Keratinocyte (primary cell): Measurements from ENCODE around the gene BTG4. TPM values are rescaled to one million over a fixed set of nuclear protein-coding genes. Genes with fewer than 3 reads are reported as not detected.
A peak's percentile ranks its signal among the peaks of the same experiment; 100 is the strongest.

Experiments
- DNase-seq: peaks from one replicate; pipeline ENCODE4 v3.0.0-alpha.2; 2011; ENCODE audit warnings: low read depth, missing footprints, low spot score
- FAIRE-seq: peaks from 2 replicates; lab custom pipeline; 2011; peaks lifted over from hg19 to GRCh38; lab: Jason Lieb, UNC
- H2AFZ ChIP-seq: 2 replicates; pipeline ENCODE4 v1.6.0; 2012; ENCODE audit warnings: low read length, control low read depth, inconsistent platforms; ENCODE audit not compliant: control insufficient read depth
- H3K27ac ChIP-seq: 2 replicates; pipeline ENCODE4 v1.5.1; 2011; ENCODE audit warnings: low read length; ENCODE audit not compliant: control insufficient read depth, insufficient read depth
- H3K27me3 ChIP-seq: 3 replicates; pipeline ENCODE4 v1.6.0; 2011; ENCODE audit warnings: low read length; ENCODE audit not compliant: control insufficient read depth, insufficient read depth; ENCODE audit errors: extremely low read depth
- H3K36me3 ChIP-seq, 2 experiments: 2 replicates in 1 of 2; 3 replicates in 1 of 2; pipeline ENCODE4 v1.5.1; 2011; ENCODE audit warnings: low read length in 2 of 2, mild to moderate bottlenecking in 1 of 2; ENCODE audit not compliant: control insufficient read depth in 2 of 2, insufficient read depth in 2 of 2; ENCODE audit errors: extremely low read depth in 1 of 2
- H3K4me1 ChIP-seq: 3 replicates; pipeline ENCODE4 v1.5.1; 2011; ENCODE audit warnings: low read length; ENCODE audit not compliant: control insufficient read depth, insufficient read depth; ENCODE audit errors: extremely low read depth
- H3K4me2 ChIP-seq: 3 replicates; pipeline ENCODE4 v1.6.0; 2011; ENCODE audit warnings: low read depth, low read length; ENCODE audit not compliant: control insufficient read depth, insufficient read depth; ENCODE audit errors: extremely low read depth
- H3K4me3 ChIP-seq, 3 experiments: fragments of 200-600 bp in 1 of 3; sonication (generic) in 1 of 3; 2 replicates in 2 of 3; 3 replicates in 1 of 3; pipeline ENCODE4 v1.5.1; 2011 to 2016; ENCODE audit warnings: low read length in 3 of 3, mild to moderate bottlenecking in 3 of 3, control low read depth in 2 of 3, inconsistent platforms in 1 of 3, low read depth in 1 of 3, mixed read lengths in 1 of 3, mixed run types in 1 of 3, moderate library complexity in 1 of 3; ENCODE audit not compliant: control insufficient read depth in 2 of 3, insufficient read depth in 2 of 3; ENCODE audit errors: extremely low read depth in 1 of 3
- H3K79me2 ChIP-seq: 2 replicates; pipeline ENCODE4 v1.6.0; 2012; ENCODE audit warnings: low read length; ENCODE audit not compliant: control insufficient read depth, insufficient read depth
- H3K9ac ChIP-seq: 3 replicates; pipeline ENCODE4 v1.6.0; 2011; ENCODE audit warnings: low read length; ENCODE audit not compliant: control insufficient read depth, insufficient read depth; ENCODE audit errors: extremely low read depth
- H3K9me1 ChIP-seq: 3 replicates; pipeline ENCODE4 v1.6.0; 2011; ENCODE audit warnings: low read length; ENCODE audit not compliant: control insufficient read depth, insufficient read depth; ENCODE audit errors: extremely low read depth
- H3K9me3 ChIP-seq: 2 replicates; pipeline ENCODE4 v1.5.1; 2012; ENCODE audit warnings: low read depth, low read length; ENCODE audit not compliant: control insufficient read depth
- H4K20me1 ChIP-seq: 3 replicates; pipeline ENCODE4 v1.6.0; 2011; ENCODE audit warnings: low read length; ENCODE audit not compliant: control insufficient read depth, insufficient read depth; ENCODE audit errors: extremely low read depth
- EZH2 ChIP-seq: IDR thresholded peaks from one replicate; pipeline ENCODE4 v1.6.1; 2012; ENCODE audit warnings: inconsistent platforms, mild to moderate bottlenecking, low read length, moderate library complexity
- dilution Hi-C: fragments of 300-500 bp; cut with MboI; formaldehyde crosslinking; loops from one replicate; pipeline ENCODE4 v1.7.0; 2020; ENCODE audit warnings: low sequenced_read_pairs; ENCODE audit not compliant: extremely low pct_ligation_motif_present
- polyA plus RNA-seq, 5 experiments: library from polyadenylated mRNA; depleted of rRNA in 3 of 5; stranded (reverse) in 3 of 5; stranded (forward) in 1 of 5; unstranded in 1 of 5; fragments of >200 nt; gene quantifications; 1 replicate in 1 of 5; 2 replicates in 3 of 5; 3 replicates in 1 of 5; pipeline versions ENCODE4 v1.2.1 to v1.2.3, GENCODE V29; 2011 to 2012; ENCODE audit warnings: missing spikeins in 2 of 5, low read depth in 1 of 5, low replicate concordance in 1 of 5
- TF ChIP-seq, protein P1 (sequence below), 3 experiments: IDR thresholded peaks in 1 of 3; conservative IDR thresholded peaks in 1 of 3; optimal IDR thresholded peaks in 1 of 3; 2 replicates in 2 of 3; 3 replicates in 1 of 3; pipeline versions ENCODE3 to v1.5.1; 2011; ENCODE audit warnings: low read length in 3 of 3, mild to moderate bottlenecking in 3 of 3, moderate library complexity in 2 of 3, control low read depth in 1 of 3, inconsistent platforms in 1 of 3; ENCODE audit not compliant: insufficient read depth in 2 of 3; ENCODE audit errors: extremely low read depth in 1 of 3

Gene BTG4
- polyA plus RNA-seq, 1 donor (not counting 4 experiments of a cell fraction or from before 2014, with no cell fraction given) = 0.12 TPM

DNA sequence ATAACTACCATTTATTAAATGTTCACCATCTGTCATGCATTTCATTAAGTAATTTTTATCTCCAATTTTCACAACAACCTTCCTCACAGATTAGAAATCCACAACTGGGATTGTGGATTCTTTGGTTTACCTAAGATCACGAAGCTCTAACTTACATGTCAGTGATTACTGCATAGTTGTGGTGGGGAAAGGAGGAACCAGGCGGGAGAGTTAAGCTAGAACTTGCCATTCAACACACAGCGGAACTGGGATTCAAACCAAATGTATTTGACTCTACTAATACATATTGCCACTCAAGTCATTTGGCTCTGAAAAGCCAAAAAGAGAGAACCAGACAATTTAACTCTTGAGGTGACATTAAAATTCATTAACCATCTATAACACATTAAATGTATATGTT lies 17.9 kb upstream of the BTG4 start:
- Histone ChIP-seq H3K27ac (peak overlapping the region; percentile 1), H3K9me3 (no peaks in the 10 kb centered on the region), H2AFZ (no peak overlapping the region), H3K79me2 (no peaks in the 10 kb centered on the region), H3K36me3 (no peaks in the 10 kb centered on the region), H3K9ac (no peak overlapping the region), H3K9me1 (no peaks in the 10 kb centered on the region), H4K20me1 (no peaks in the 10 kb centered on the region), H3K4me3 (no peak overlapping the region), H3K27me3 (no peaks in the 10 kb centered on the region), H3K4me2 (no peak overlapping the region), H3K4me1 (peaks cover 51% of the 10 kb centered on the region)
- DNase-seq (no peak), FAIRE-seq (peak; percentile 81)
- dilution Hi-C loops = no loop called here
- no peak for TF ChIP-seq EZH2
- TF ChIP-seq, protein P1, sequence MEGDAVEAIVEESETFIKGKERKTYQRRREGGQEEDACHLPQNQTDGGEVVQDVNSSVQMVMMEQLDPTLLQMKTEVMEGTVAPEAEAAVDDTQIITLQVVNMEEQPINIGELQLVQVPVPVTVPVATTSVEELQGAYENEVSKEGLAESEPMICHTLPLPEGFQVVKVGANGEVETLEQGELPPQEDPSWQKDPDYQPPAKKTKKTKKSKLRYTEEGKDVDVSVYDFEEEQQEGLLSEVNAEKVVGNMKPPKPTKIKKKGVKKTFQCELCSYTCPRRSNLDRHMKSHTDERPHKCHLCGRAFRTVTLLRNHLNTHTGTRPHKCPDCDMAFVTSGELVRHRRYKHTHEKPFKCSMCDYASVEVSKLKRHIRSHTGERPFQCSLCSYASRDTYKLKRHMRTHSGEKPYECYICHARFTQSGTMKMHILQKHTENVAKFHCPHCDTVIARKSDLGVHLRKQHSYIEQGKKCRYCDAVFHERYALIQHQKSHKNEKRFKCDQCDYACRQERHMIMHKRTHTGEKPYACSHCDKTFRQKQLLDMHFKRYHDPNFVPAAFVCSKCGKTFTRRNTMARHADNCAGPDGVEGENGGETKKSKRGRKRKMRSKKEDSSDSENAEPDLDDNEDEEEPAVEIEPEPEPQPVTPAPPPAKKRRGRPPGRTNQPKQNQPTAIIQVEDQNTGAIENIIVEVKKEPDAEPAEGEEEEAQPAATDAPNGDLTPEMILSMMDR (optimal IDR thresholded peaks at IDR 0.05 in 1 of 3, IDR thresholded peaks at IDR 0.05 in 1 of 3, conservative IDR thresholded peaks at IDR 0.05 in 1 of 3; ENCODE audit: extremely low read depth in 1 of 3, insufficient read depth in 2 of 3, low read length in 3 of 3) = no peak

GRCh38 chr11:111528557-111528956 lies 16.4 kb upstream of the BTG4 start:
- TF ChIP-seq, protein P1 (optimal IDR thresholded peaks at IDR 0.05 in 1 of 3, IDR thresholded peaks at IDR 0.05 in 1 of 3, conservative IDR thresholded peaks at IDR 0.05 in 1 of 3; ENCODE audit: extremely low read depth in 1 of 3, insufficient read depth in 2 of 3, low read length in 3 of 3) = peak in 1 of 3 experiments; percentile 11
- TF ChIP-seq EZH2 = no peak
- Histone ChIP-seq H3K4me3 (no peak overlapping the region), H3K4me2 (no peak overlapping the region), H3K9ac (no peak overlapping the region), H4K20me1 (no peaks in the 10 kb centered on the region), H3K36me3 (no peaks in the 10 kb centered on the region), H3K27ac (no peak overlapping the region), H3K27me3 (no peaks in the 10 kb centered on the region), H3K79me2 (no peaks in the 10 kb centered on the region), H3K4me1 (peaks cover 64% of the 10 kb centered on the region), H3K9me3 (no peaks in the 10 kb centered on the region), H3K9me1 (no peaks in the 10 kb centered on the region), H2AFZ (peak overlapping the region; percentile 7)
- peak; percentile 23 for FAIRE-seq
- no peak for DNase-seq
- dilution Hi-C loops = no loop called here
